Immature natural killer cell (primary cell): ENCODE measurements around the gene HID1. TPM values are rescaled to one million over a fixed set of nuclear protein-coding genes. Genes with fewer than 3 reads are reported as not detected.
"Not testable (repeated sequence)": the region's sequence is repeated elsewhere in the genome, so short reads cannot be mapped to it uniquely, and the experiment has no call there.

Experiments
- DNase-seq, 3 donors: peaks; one replicate each; pipeline ENCODE4 v3.0.0; 2022; ENCODE audit warnings: mixed read lengths in 1 of 3
- H3K27ac Mint-ChIP-seq, 6 donors: one replicate each; pipeline ENCODE4 v1.8.0; 2020; ENCODE audit warnings: mixed read lengths in 6 of 6, mild to moderate bottlenecking in 5 of 6, inconsistent platforms in 4 of 6, moderate library complexity in 3 of 6
- H3K27me3 Mint-ChIP-seq, 3 donors: one replicate each; pipeline ENCODE4 v1.8.0; 2020 to 2021; ENCODE audit warnings: low read depth in 3 of 3, mild to moderate bottlenecking in 3 of 3, mixed read lengths in 3 of 3, moderate library complexity in 3 of 3, inconsistent platforms in 1 of 3
- H3K36me3 Mint-ChIP-seq, 3 donors: one replicate each; pipeline ENCODE4 v1.8.0; 2020; ENCODE audit warnings: mixed read lengths in 3 of 3, inconsistent platforms in 2 of 3, mild to moderate bottlenecking in 2 of 3
- H3K4me1 Mint-ChIP-seq, 2 donors: one replicate each; pipeline ENCODE4 v1.8.0; 2020; ENCODE audit warnings: inconsistent platforms in 2 of 2, mild to moderate bottlenecking in 2 of 2, mixed read lengths in 2 of 2, moderate library complexity in 1 of 2
- H3K4me3 Mint-ChIP-seq, 5 donors: one replicate each; pipeline ENCODE4 v1.8.0; 2020; ENCODE audit warnings: mild to moderate bottlenecking in 5 of 5, mixed read lengths in 5 of 5, inconsistent platforms in 3 of 5, moderate library complexity in 3 of 5
- H3K9me3 Mint-ChIP-seq, 6 donors: one replicate each; pipeline ENCODE4 v1.8.0; 2020; ENCODE audit warnings: mild to moderate bottlenecking in 6 of 6, mixed read lengths in 6 of 6, inconsistent platforms in 4 of 6, moderate library complexity in 3 of 6
- polyA plus RNA-seq, 3 donors: library from polyadenylated mRNA; unstranded; fragments of 300-500 nt; fragmentation: Illumina TruSeq; gene quantifications; one replicate each; pipeline ENCODE4 v1.2.3, GENCODE V29; 2021

Gene HID1
- polyA plus RNA-seq, 3 donors from 2014 or later: 0.34 to 0.94 TPM; not detected in 1

DNA sequence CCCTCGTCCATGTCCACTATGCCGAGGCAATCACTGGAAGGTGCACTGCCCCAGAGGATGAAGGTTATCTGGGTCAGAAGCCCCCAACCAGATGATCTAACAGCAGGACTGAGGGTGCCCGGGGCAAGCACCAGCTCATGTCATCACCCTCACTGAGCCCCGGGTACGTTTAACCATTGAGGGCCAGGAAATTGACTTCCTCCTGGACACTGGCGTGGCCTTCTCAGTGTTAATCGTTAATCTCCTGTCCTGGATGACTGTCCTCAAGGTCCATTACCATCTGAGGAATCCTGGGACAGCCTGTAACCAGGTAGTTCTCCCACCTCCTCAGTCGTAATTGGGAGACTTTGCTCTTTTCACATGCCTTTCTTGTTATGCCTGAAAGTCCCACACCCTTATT, 61.1 kb downstream of the HID1 start:
- H3K4me3 Mint-ChIP-seq, H3K27me3 Mint-ChIP-seq, DNase-seq, H3K36me3 Mint-ChIP-seq, H3K4me1 Mint-ChIP-seq, H3K27ac Mint-ChIP-seq, H3K9me3 Mint-ChIP-seq: not testable (repeated sequence)

DNA sequence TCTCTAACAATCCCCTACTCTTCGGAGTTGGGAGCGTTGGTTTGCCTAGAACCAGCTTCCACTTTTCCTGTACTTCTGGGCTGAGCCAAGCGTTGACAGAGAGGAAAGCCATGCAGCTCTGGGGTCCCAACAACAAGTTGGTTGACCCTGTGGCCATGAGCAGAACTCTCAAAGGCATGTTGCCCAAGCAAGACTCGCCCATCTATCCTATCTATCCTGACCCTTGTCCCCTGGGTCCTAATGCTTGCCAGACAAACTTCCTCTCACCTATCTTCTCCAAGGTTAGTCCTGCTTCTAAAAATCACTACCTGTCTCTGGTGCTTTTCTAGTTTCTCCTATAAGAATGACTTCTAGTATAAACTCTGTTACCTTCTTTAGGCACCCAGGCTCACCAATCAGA, 63.5 kb downstream of the HID1 start:
- not testable (repeated sequence) for DNase-seq, H3K4me3 Mint-ChIP-seq, H3K36me3 Mint-ChIP-seq, H3K27ac Mint-ChIP-seq, H3K9me3 Mint-ChIP-seq, H3K4me1 Mint-ChIP-seq, H3K27me3 Mint-ChIP-seq

DNA sequence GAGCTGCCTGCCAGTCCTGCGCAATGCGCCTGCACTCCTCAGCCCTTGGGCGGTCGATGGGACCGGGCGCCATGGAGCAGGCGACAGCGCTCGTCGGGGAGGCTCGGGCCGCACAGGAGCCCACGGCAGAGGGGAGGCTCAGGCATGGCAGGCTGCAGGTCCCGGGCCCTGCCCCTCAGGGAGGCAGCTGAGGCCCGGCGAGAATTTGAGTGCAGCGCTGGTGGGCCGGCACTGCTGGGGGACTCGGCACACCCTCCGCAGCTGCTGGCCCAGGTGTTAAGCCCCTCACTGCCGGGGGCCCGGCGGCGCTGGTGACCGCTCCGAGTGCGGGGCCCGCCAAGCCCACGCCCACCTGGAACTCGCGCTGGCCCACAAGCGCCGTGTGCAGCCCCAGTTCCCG, 65.5 kb downstream of the HID1 start:
- Mint-ChIP-seq H3K4me1 (no peaks in the 10 kb centered on the region), H3K27ac (no peak overlapping the region), H3K36me3 (no peaks in the 10 kb centered on the region), H3K4me3 (no peak overlapping the region), H3K27me3 (peaks cover 0 to 13% (median 7%) of the 10 kb centered on the region in 3 donors), H3K9me3 (no peaks in the 10 kb centered on the region)
- DNase-seq: no peak

DNA sequence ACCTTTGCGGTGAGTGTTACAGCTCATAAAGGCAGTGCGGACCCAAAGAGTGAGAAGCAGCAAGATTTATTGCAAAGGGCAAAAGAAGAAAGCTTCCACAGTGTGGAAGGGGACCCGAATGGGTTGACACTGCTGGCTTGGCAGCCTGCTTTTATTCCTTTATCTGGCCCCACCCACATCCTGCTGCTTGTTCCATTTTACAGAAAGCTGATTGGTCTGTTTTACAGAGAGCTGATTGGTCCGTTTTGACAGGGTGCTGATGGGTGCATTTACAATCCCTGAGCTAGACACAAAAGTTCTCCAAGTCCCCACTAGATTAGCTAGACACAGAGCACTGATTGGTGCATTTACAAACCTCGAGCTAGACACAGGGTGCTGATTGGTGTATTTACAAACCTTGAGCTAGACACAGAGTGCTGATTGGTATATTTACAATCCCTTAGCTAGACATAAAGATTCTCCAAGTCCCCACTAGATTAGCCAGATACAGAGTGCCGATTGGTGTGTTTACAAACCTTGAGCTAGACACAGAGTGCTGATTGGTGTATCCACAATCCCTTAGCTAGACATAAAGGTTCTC, 66.3 kb downstream of the HID1 start:
- not testable (repeated sequence) for H3K9me3 Mint-ChIP-seq, H3K36me3 Mint-ChIP-seq, H3K4me1 Mint-ChIP-seq, H3K4me3 Mint-ChIP-seq
- DNase-seq: peak in 1 of 3 donors; percentile 5
- Mint-ChIP-seq H3K27me3 (peaks cover 0 to 13% (median 7%) of the 10 kb centered on the region in 3 donors), H3K27ac (peak overlapping the region in 1 of 6 donors; percentile 7)

DNA sequence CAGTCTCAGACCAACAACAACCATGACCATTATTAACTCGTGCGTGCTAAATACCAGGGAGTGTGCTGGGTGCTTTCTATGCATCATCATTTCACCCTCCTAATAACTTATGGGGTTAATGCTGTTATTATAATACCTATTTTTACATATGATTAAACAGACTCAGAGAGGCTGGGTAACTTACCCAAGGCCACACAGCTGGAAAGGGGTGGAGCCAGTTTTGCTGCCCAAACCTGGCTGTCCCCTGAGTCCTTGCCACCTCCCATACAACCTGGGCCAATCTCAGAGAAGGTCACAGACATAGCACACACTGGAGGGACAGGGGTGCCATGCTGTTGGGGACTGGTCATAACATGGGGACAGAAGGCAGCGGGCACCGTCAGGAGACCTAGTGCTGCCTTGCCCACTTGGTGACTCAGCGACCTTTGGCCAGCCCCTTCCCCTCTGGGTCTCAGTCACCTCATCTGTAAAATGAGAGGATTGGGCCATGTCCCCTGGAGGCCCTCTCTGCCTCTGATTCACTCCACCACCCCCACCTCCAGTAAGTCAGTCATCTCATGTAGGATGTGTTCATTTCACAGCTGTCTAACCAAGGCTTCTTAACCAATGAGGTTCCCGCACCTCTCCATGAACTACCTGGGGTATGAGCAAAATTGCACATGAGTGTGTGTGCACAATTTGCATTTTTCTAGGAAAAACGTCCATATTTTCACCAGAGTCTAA, 67.7 kb downstream of the HID1 start:
- H3K27me3 Mint-ChIP-seq: peaks cover 0 to 13% (median 7%) of the 10 kb centered on the region in 3 donors
- H3K36me3 Mint-ChIP-seq: no peaks in the 10 kb centered on the region

DNA sequence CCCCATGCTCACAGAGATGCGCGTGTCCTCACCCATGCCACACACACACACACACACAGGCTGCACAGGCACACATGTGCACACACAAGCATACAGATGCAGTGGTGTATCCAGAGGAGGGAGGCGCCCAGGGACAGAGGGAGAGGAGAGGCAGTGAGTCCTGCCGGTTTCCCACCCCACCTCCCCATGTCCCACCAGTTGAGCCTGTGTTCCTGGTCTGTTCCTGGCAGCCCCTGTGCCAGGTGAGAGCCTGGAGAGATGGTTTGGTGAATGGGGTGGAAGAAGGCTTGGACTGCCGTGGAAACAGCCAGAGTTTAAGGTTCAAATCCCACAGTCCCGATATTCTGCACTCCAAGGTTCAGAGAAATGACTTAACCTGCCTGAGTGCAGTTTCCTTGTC, 68.9 kb downstream of the HID1 start:
- peaks cover 0 to 13% (median 7%) of the 10 kb centered on the region in 3 donors for H3K27me3 Mint-ChIP-seq
- no peak overlapping the region for H3K27ac Mint-ChIP-seq

More for the DNA sequence above, 67.7 kb downstream of the HID1 start:
- Mint-ChIP-seq H3K9me3 (no peaks in the 10 kb centered on the region), H3K27ac (no peak overlapping the region), H3K4me1 (no peaks in the 10 kb centered on the region), H3K4me3 (no peak overlapping the region)
- DNase-seq: no peak

DNA sequence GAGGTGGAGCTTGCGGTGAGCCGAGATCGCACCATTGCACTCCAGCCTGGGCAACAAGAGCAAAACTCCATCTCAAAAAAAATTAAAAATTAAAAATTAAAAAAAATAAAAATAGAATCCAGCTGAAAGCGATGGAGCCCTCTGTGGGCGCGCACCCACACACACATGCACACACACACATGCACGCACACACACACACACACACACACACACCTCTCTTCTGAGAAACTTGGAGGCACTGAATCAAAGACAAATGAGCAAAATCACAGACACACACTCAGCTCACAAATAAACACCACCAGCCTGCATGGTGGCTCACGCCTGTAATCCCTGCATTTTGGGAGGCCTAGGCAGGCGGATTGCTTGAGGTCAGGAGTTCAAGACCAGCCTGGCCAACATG, 69.5 kb downstream of the HID1 start:
- DNase-seq: no peak
- Mint-ChIP-seq H3K4me3 (no peak overlapping the region), H3K27ac (no peak overlapping the region), H3K9me3 (no peaks in the 10 kb centered on the region), H3K4me1 (no peaks in the 10 kb centered on the region), H3K36me3 (no peaks in the 10 kb centered on the region), H3K27me3 (peaks cover 0 to 13% (median 7%) of the 10 kb centered on the region in 3 donors)

More for the DNA sequence above, 68.9 kb downstream of the HID1 start:
- Mint-ChIP-seq H3K9me3 (no peaks in the 10 kb centered on the region), H3K4me1 (no peaks in the 10 kb centered on the region), H3K36me3 (no peaks in the 10 kb centered on the region), H3K4me3 (no peak overlapping the region)
- no peak for DNase-seq

DNA sequence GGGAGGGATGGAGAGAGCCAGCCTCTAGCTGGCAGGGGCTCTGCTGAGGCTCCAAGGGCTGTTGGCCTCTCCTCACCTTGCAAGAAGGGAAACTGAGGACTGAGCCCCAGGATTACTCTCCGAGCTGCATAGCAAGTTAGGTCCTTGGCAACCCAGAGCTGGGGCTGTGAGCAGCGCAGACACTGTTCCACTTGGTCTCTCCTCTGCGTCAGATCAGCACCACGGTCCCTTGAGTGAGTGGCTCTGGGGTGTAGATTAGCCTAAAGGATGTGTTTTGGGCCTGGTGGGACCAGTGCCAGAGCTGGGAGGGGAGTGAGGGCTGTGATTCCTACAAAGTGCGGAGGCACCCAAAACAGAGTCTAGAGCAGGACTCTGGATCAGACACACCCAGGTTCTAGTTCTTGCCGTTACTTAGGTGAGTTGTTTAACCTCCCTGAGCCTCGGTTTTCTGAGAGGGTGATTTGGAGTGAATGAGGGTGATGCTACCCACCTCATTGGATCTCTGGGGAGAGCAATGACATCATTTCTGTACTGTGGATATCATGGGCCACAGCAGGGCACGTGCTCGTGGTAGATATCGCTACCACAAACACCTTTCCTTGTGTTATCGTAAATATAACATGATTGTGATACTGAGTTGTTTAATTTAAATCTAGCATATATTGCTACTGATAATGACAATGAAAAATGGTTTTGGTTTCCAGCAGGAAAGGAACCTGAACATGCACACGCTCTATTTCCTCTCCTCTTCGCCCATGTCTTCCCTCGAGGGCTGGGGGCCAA, 71.0 kb downstream of the HID1 start:
- Mint-ChIP-seq H3K4me1 (no peaks in the 10 kb centered on the region), H3K36me3 (no peaks in the 10 kb centered on the region), H3K27me3 (peaks cover 2 to 15% (median 7%) of the 10 kb centered on the region in 3 donors), H3K4me3 (no peak overlapping the region), H3K27ac (no peak overlapping the region), H3K9me3 (no peaks in the 10 kb centered on the region)
- DNase-seq: no peak

Other genes with a start within 250 kb of the HID1 start
- 100 to 1,000 TPM; 208 to 218 (median 212) TPM for gene RAB37, start 235.5 kb downstream of the HID1 start, polyA plus RNA-seq
- 1,000 to 10,000 TPM in 1 of 3 donors, 100 to 1,000 TPM in 2; 566 to 1,121 (median 751) TPM for gene NHERF1, start 224.1 kb downstream of the HID1 start, polyA plus RNA-seq
- gene NAT9, start 196.4 kb downstream of the HID1 start, polyA plus RNA-seq: 10 to 100 TPM in 1 of 3 donors, 1 to 10 TPM in 2; 4.3 to 11.2 (median 6.3) TPM
- under 1 TPM in 1 of 3 donors, not detected in 2; 0.66 TPM for gene GRIN2C, start 112.9 kb downstream of the HID1 start, polyA plus RNA-seq
- gene FDXR, start 99.8 kb downstream of the HID1 start, polyA plus RNA-seq: 10 to 100 TPM in 1 of 3 donors, 1 to 10 TPM in 2; 3.9 to 10.3 (median 8.0) TPM
- gene FADS6, start 79.1 kb downstream of the HID1 start, polyA plus RNA-seq: not detected
- gene USH1G, start 49.5 kb downstream of the HID1 start, polyA plus RNA-seq: not detected
- not detected for gene OTOP2, start 48.5 kb downstream of the HID1 start, polyA plus RNA-seq
- gene OTOP3, start 36.9 kb downstream of the HID1 start, polyA plus RNA-seq: not detected
- gene CDR2L, start 14.9 kb upstream of the HID1 start, polyA plus RNA-seq: not detected
- gene MRPL58, start 39.9 kb upstream of the HID1 start, polyA plus RNA-seq: 10 to 100 TPM; 32.4 to 52.3 (median 47.1) TPM
- gene ATP5PD, start 74.2 kb upstream of the HID1 start, polyA plus RNA-seq: 100 to 1,000 TPM; 257 to 366 (median 261) TPM
- gene KCTD2, start 74.5 kb upstream of the HID1 start, polyA plus RNA-seq: 1 to 10 TPM; 2.3 to 6.0 (median 4.4) TPM
- 1 to 10 TPM; 1.5 to 2.1 (median 1.5) TPM for gene SLC16A5, start 115.2 kb upstream of the HID1 start, polyA plus RNA-seq
- 1 to 10 TPM in 2 of 3 donors, under 1 TPM in 1; 0.57 to 7.5 (median 3.5) TPM for gene ARMC7, start 137.2 kb upstream of the HID1 start, polyA plus RNA-seq
- 100 to 1,000 TPM in 1 of 3 donors, 10 to 100 TPM in 2; 80.3 to 111 (median 88.8) TPM for gene NT5C, start 159.0 kb upstream of the HID1 start, polyA plus RNA-seq
- gene JPT1, start 181.8 kb upstream of the HID1 start, polyA plus RNA-seq: 100 to 1,000 TPM; 105 to 168 (median 133) TPM
- gene SUMO2, start 210.2 kb upstream of the HID1 start, polyA plus RNA-seq: 100 to 1,000 TPM; 214 to 427 (median 404) TPM
- 10 to 100 TPM; 28.3 to 47.8 (median 41.1) TPM for gene NUP85, start 232.9 kb upstream of the HID1 start, polyA plus RNA-seq